ENCODE results near the gene GLDC.
"Not testable (repeated sequence)": the region's sequence is repeated elsewhere in the genome, so short reads cannot be mapped to it uniquely, and the experiment has no call there.

GLDC gene

DNA sequence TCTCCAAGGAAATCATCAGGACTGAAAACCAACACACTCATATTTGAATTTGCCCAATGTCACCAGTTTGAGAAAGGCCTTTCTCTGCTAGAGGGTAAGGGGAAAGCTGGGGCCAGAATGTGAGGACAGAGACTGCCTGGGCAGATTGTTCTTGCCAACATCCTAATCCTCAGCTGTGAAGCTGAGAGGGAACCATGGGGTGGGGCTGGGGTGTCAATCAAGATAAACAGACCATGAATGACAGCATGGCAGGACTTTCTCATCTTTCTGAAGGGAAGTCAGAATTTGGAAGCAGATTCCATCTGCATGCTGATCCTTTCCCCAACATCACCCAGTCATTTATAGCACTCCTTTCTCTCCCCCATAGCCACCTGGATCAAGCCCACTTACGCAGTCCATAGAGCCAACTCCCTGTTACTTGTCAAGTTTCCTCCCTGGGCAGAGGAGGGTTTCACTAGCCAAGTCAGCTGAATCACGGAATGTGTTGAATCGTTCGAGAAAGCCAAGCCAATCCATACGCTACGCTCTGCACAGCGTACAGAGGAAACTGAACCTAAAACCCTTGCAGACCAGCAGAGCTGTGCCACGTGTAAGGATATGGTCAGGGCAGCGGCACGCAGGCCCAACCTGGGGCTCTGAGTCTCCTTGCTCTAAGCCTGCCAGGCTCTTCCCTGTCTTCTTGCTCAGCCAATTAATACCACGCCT lies 14.9 kb downstream of the GLDC start:
- Histone ChIP-seq H3K27ac (no peak overlapping the region), H3K4me3 (no peak overlapping the region)

DNA sequence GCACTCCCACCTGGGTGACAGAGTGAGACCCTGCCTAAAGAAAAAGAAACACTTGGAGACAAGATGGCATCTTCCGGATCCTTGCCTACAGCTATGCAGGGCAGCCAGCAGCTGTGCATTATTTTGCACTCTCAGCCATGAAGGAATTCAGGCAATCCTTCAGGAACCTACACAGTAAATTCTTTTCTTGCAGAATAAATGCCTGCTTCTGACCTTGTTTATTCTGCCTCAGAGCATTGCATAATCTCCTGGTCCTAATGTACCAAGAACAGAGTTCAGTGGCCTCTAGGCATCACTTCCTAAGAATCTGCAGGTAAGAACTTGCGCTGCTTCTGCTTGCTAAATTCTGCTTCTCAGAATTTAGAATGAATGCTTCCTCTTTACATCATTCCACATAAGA lies 16.8 kb downstream of the GLDC start:
- Histone ChIP-seq H3K4me3 (no peak overlapping the region), H3K27ac (no peak overlapping the region)

DNA sequence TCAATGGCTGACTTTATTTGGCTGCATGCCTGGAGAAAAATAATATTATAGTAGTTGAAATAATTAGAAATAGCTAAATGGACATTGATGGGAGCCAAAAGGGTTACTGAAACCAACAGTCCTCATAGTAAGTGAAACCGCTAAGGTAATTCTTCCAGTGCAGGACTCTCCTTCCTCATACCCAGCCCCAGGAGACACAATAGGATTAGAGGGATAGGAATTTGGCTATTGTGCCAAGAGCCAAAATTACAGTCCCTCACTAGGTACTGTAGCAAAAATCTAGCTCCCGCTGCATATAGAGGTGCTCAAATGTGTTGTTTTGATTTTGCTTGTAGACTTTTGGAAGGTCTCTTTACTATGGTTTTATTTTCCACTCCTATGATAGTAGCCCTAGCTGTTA lies 20.2 kb downstream of the GLDC start:
- no peak overlapping the region for H3K27ac ChIP-seq
- H3K4me3 ChIP-seq = no peak overlapping the region

GRCh38 chr9:6622784-6623183 lies 22.7 kb downstream of the GLDC start:
- H3K27ac ChIP-seq, H3K4me3 ChIP-seq: not testable (repeated sequence)

- Histone ChIP-seq H3K27ac (no peak overlapping the region), H3K4me3 (no peak overlapping the region)
These were observed 24.7 kb downstream of the GLDC start for GRCh38 chr9:6620796-6621195.

- Histone ChIP-seq H3K27ac (no peak overlapping the region), H3K4me3 (no peak overlapping the region)
These were observed 25.2 kb downstream of the GLDC start for GRCh38 chr9:6620353-6620752.

GRCh38 chr9:6619909-6620308 lies 25.6 kb downstream of the GLDC start:
- Histone ChIP-seq H3K4me3 (no peak overlapping the region), H3K27ac (no peak overlapping the region)

DNA sequence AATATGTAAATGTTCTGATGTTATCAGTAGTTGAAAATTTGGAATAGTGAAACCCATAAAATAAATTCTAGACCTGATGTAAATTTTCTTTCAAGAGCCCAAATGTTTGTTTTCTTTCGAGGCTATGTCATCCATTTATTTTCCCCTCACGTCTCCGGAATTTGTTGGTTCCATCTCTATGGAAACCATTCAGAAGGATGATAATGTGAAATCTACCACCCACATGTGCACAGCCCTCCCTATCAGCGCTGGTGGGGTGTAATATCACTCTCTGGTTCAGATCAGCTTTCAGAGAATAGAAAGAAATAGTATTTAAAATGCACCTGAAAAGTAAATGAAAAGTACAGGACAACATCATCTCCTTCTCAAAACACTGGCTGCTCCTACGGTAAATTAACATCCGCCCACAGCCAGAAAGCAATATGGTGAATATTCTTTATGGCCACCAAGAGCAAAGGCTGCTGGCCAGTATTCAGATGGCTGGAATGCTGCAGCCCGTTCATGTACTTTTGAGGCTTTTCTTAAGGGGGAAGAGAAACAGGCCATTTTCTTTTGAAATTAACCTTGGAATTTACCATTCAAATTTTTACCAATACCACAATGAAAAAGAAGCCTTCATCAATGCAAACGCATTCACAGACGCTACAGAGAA lies 28.5 kb downstream of the GLDC start:
- Histone ChIP-seq H3K27ac (no peak overlapping the region), H3K4me3 (no peak overlapping the region)

GRCh38 chr9:6614489-6614888 lies 31.0 kb downstream of the GLDC start:
- Histone ChIP-seq H3K4me3 (no peak overlapping the region), H3K27ac (no peak overlapping the region)

DNA sequence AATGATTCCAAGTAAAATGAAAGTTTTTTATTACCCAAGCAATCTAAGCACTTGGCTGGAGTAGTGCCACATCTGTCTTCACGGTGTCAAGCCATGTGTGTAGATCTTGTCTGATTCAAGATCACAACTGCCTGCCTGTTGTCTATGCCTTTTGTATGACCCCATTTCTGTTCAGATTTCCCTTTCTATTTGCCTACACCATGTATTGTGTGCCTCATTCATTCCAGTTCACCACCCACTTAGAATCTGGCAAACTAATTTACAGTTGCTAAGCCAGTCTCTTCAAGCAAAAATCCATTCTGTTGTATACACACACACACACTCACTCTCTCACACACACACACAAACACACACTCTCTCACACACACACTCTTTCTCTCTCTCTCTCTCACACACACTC lies 33.7 kb downstream of the GLDC start:
- H3K27ac ChIP-seq = no peak overlapping the region
- no peak overlapping the region for H3K4me3 ChIP-seq

DNA sequence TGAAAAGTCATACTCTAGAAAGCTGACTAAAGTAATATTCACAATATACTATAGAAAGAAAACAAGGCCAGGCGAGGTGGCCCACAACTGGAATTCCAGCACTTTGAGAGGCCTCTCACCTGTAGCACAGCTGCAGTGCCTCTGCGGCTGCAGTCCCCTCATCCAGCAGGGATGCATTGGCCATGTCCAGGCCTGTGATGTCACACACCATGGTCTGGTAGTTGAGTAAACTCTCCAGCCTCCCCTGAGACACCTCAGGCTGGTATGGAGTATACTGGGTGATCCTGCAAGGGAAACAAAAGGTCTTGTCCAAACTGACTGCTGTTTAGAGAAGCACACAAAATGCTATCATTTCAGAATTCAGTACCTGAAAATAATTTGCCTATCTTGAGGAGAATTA lies 35.5 kb downstream of the GLDC start:
- H3K4me3 ChIP-seq = no peak overlapping the region
- no peak overlapping the region for H3K27ac ChIP-seq

- Histone ChIP-seq H3K4me3 (no peak overlapping the region), H3K27ac (no peak overlapping the region)
These were observed 36.0 kb downstream of the GLDC start for GRCh38 chr9:6609497-6610016.

GRCh38 chr9:6605202-6605601 lies 40.3 kb downstream of the GLDC start:
- no peak overlapping the region for H3K27ac ChIP-seq

DNA sequence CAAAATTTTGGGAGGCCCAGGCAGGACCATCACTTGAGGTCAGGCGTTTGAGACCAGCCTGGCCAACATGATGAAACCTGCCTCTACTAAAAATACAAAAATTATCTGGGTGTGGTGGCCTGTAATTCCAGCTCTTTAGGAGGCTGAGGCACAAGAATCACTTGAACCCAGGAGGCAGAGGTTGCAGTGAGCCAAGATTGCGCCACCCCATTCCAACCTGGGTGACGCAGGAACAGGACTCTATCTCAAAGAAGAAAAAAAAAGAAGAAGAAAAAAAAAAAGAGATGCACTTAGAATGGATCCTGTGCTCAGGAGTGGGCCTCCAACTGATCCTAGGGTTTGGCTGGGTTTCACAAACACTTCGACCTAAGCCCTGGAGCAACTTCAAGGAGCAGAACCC lies 45.1 kb downstream of the GLDC start:
- Histone ChIP-seq H3K27ac (no peak overlapping the region), H3K4me3 (no peak overlapping the region)

More at GRCh38 chr9:6605202-6605601, 40.3 kb downstream of the GLDC start:
- H3K4me3 ChIP-seq = no peak overlapping the region

DNA sequence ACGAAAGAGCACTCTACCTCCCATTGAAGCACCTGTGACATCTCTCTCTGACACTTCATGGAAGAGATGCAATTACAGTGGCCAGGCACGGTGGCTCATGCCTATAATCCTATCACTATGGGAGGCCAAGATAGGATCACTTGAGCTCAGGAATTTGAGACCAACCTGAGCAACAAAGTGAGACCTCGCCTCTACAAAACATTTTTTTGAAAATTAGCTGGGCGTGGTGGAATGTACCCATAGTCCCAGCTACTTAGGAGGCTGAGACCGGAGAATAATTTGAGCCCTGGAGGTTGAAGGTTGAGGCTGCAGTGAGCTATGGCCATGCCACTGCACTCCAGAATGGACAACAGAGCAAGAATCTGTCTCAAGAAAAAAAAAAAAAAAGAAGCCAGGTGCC lies 45.5 kb downstream of the GLDC start:
- no peak overlapping the region for H3K27ac ChIP-seq
- H3K4me3 ChIP-seq = no peak overlapping the region

- no peak overlapping the region for H3K27ac ChIP-seq
- H3K4me3 ChIP-seq = no peak overlapping the region
These were observed 47.2 kb downstream of the GLDC start for GRCh38 chr9:6598249-6598725.

- H3K4me3 ChIP-seq = no peak overlapping the region
- no peak overlapping the region for H3K27ac ChIP-seq
These were observed 52.7 kb downstream of the GLDC start for GRCh38 chr9:6592791-6593190.

- H3K27ac ChIP-seq = no peak overlapping the region
- H3K4me3 ChIP-seq = no peak overlapping the region
These were observed 53.3 kb downstream of the GLDC start for GRCh38 chr9:6592231-6592630.

- Histone ChIP-seq H3K27ac (no peak overlapping the region), H3K4me3 (no peak overlapping the region)
These were observed 54.7 kb downstream of the GLDC start for GRCh38 chr9:6590772-6591384.

- Histone ChIP-seq H3K4me3 (no peak overlapping the region), H3K27ac (no peak overlapping the region)
These were observed 55.2 kb downstream of the GLDC start for GRCh38 chr9:6590334-6590733.
